Fibroblast of pulmonary artery (primary cell): ENCODE measurements around the gene PLCB2.

Experiments
- DNase-seq: peaks from one replicate; pipeline ENCODE4 v3.0.0-alpha.2; 2010; ENCODE audit warnings: low read depth
- H3K4me3 ChIP-seq: replicated peaks from 2 replicates; pipeline ENCODE4 v1.5.1; 2011; ENCODE audit warnings: low read depth, mild to moderate bottlenecking, control low read depth, low read length, moderate library complexity
- CTCF ChIP-seq: IDR thresholded peaks from 2 replicates; pipeline ENCODE4 v1.5.1; 2011; ENCODE audit warnings: mild to moderate bottlenecking, control low read depth, low read length, inconsistent platforms; ENCODE audit errors: missing control alignments

The PLCB2 gene

GRCh38 chr15:40250304-40250656 is 57.5 kb downstream of the PLCB2 start:
- no peak for DNase-seq
- TF ChIP-seq CTCF = no peak
- no peak overlapping the region for H3K4me3 ChIP-seq

GRCh38 chr15:40249477-40250303 is 58.0 kb downstream of the PLCB2 start:
- no peak for DNase-seq
- H3K4me3 ChIP-seq = no peak overlapping the region
- no peak for TF ChIP-seq CTCF

GRCh38 chr15:40248006-40248783 is 59.5 kb downstream of the PLCB2 start:
- H3K4me3 ChIP-seq = no peak overlapping the region
- no peak for TF ChIP-seq CTCF
- DNase-seq = no peak

- no peak for DNase-seq
- H3K4me3 ChIP-seq = no peak overlapping the region
- no peak for TF ChIP-seq CTCF
Measured at GRCh38 chr15:40247406-40247971, 60.2 kb downstream of the PLCB2 start.

- TF ChIP-seq CTCF = no peak
- H3K4me3 ChIP-seq = no peak overlapping the region
- DNase-seq = no peak
Measured at GRCh38 chr15:40246496-40247280, 61.0 kb downstream of the PLCB2 start.

- no peak for DNase-seq
- H3K4me3 ChIP-seq = no peak overlapping the region
- no peak for TF ChIP-seq CTCF
Measured at GRCh38 chr15:40245666-40246450, 61.9 kb downstream of the PLCB2 start.
